Aorta (tissue), 5 donors: Measurements from ENCODE around the gene TBC1D9. TPM values are rescaled to one million over a fixed set of nuclear protein-coding genes. Genes with fewer than 3 reads are reported as not detected.

Experiments
- ATAC-seq: fragments of 200-7000 bp; cut with Tn5 transposase; one replicate; pipeline ENCODE4 v1.9.1; 2022; ENCODE audit warnings: moderate library complexity; ENCODE audit not compliant: low FRiP score
- DNase-seq, 2 donors: peaks; one replicate each; pipeline ENCODE4 v3.0.0-alpha.2; 2020
- H3K27ac ChIP-seq, 2 donors: one replicate each; pipeline ENCODE4 v1.5.1; 2013; ENCODE audit warnings: low read length in 2 of 2, mild to moderate bottlenecking in 2 of 2, moderate library complexity in 2 of 2, control low read depth in 1 of 2, inconsistent platforms in 1 of 2, low read depth in 1 of 2
- H3K27me3 ChIP-seq, 2 donors: one replicate each; pipeline ENCODE4 v1.6.1; 2013; ENCODE audit warnings: control low read depth in 1 of 2, low read length in 1 of 2, mild to moderate bottlenecking in 1 of 2, moderate library complexity in 1 of 2; ENCODE audit not compliant: insufficient read depth in 2 of 2, control insufficient read depth in 1 of 2
- H3K36me3 ChIP-seq, 2 donors: one replicate each; pipeline ENCODE4 v1.6.1; 2013; ENCODE audit warnings: control low read depth in 1 of 2, low read length in 1 of 2, mild to moderate bottlenecking in 1 of 2; ENCODE audit not compliant: insufficient read depth in 2 of 2, control insufficient read depth in 1 of 2
- H3K4me1 ChIP-seq, 2 donors: one replicate each; pipeline ENCODE4 v1.6.1; 2013; ENCODE audit warnings: low read length in 2 of 2, control low read depth in 1 of 2, mild to moderate bottlenecking in 1 of 2, moderate library complexity in 1 of 2; ENCODE audit not compliant: insufficient read depth in 2 of 2, control insufficient read depth in 1 of 2
- H3K4me3 ChIP-seq, 2 donors: one replicate each; pipeline ENCODE4 v1.5.1; 2013; ENCODE audit warnings: low read length in 2 of 2, control low read depth in 1 of 2, mild to moderate bottlenecking in 1 of 2
- H3K9me3 ChIP-seq: one replicate; pipeline ENCODE4 v1.6.1; 2013; ENCODE audit warnings: mild to moderate bottlenecking, low read length; ENCODE audit not compliant: control insufficient read depth
- WGBS, 2 donors: extraction: QIAGEN DNeasy Blood & Tissue Kit; methylation state at CpG; one replicate each; pipeline ENCODE4 v1.1.7; 2013; 5-methylcytosine and 5-hydroxymethylcytosine counted together
- intact Hi-C, 2 donors: fragments of 100-400 bp; cut with DNase I; formaldehyde crosslinking; loops; one replicate each; pipeline versions ENCODE4 v1.14.2 to v1.15.0; 2022
- polyA plus RNA-seq, 2 donors: library from polyadenylated mRNA; stranded (reverse); fragments of 200-250 nt; gene quantifications; one replicate each; pipeline ENCODE4 v1.2.3, GENCODE V29; 2013
- total RNA-seq, 2 donors: library from RNA; stranded (reverse); fragmentation: NEBNext Ultra II Directional; extraction: Animal tissue kit (Norgen Biotek cat#: 25700); gene quantifications; one replicate each; pipeline ENCODE4 v1.2.1, GENCODE V29; 2021
- donor health status: healthy with polysubstance abuse.
- donor health status: Bipolar disorder and iron deficiency.
- donor health status: DM: no; HTN: no; CAD: no.
- donor health status: DM: no; HTN: no; CAD: no.
- donor health status: DM: yes; HTN: yes; CAD: no.

Gene TBC1D9
- total and polyA plus RNA-seq, 4 donors, result 4.7 to 28.8 (median 13.5) TPM

DNA sequence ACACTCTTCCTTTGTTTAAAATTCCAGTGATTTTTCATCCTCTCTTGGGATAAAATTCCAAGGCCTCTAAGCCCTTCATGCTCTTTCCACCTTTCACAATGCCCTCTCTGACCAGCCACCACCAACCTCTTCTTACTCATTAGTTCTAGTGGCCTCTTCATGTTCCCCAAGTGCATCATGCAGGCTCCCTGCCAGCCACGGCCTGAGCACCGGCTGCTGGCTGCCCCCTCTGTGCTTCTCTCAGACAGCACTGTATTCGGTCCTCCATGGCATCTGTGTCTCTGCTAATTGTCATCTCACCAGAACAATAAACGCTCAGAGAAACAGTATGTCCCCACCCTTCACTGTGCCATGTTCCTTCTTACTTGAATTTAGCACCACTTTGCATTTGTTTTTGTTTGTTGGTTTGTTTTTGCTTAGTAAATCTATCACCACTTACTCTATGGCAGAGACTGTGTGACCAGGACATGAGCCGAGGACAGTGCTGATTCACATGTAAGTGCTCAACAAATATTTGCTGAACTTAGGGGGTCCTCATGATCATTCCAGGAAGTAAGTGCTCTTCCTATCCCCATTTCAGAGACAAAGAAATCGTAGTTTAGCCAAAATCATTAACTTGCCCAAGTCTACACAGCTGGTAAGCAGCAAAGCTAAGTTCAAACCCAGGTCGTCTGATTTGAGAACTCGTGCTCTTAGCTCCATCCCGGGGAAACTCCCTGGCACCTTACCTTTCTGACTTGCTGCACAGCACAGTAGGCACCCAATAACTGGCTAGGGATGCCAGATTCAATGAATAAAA, 110.4 kb downstream of the TBC1D9 start:
- Histone ChIP-seq H3K27ac (no peak overlapping the region), H3K9me3 (no peaks in the 10 kb centered on the region), H3K4me1 (no peaks in the 10 kb centered on the region), H3K4me3 (no peak overlapping the region), H3K27me3 (no peaks in the 10 kb centered on the region), H3K36me3 (no peaks in the 10 kb centered on the region)
- intact Hi-C loops, result loop anchor here in 1 of 2 donors (10.0 kb wide), 1 partner anchor 199 kb away; no protein-coding TSS in a partner anchor
- ATAC-seq, result no peak
- DNase-seq, result no peak
- WGBS, 2 donors, result 67 to 73% methylated on average over 9 of the region's 9 CpGs

DNA sequence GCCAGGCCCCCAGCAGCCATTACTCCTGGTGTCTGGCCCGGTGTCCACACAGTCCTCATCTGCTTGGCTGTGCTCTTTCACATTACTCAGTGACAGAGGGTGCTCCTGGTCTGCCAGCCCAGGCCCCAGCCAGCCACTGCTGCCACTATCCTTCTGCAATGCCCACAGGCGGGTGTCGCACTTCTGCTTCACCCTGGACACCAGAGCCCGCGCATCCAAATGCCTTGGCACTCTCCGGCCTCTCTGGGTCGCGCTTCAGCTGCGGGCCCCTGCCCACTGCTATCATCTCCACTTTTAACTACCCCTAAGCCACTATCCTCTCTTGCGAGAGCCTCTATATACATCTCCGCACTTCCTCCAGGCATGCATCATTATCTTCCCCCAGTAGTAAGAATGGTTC, 111.0 kb downstream of the TBC1D9 start:
- Histone ChIP-seq H3K36me3 (no peaks in the 10 kb centered on the region), H3K27me3 (no peaks in the 10 kb centered on the region), H3K9me3 (no peaks in the 10 kb centered on the region), H3K27ac (no peak overlapping the region), H3K4me1 (no peaks in the 10 kb centered on the region), H3K4me3 (no peak overlapping the region)
- peak; percentile 11 for ATAC-seq
- intact Hi-C loops, result loop anchor here in 1 of 2 donors (10.0 kb wide), 1 partner anchor 200 kb away; no protein-coding TSS in a partner anchor
- DNase-seq, result no peak
- 96 to 99% methylated on average over 11 of the region's 11 CpGs for WGBS, 2 donors

DNA sequence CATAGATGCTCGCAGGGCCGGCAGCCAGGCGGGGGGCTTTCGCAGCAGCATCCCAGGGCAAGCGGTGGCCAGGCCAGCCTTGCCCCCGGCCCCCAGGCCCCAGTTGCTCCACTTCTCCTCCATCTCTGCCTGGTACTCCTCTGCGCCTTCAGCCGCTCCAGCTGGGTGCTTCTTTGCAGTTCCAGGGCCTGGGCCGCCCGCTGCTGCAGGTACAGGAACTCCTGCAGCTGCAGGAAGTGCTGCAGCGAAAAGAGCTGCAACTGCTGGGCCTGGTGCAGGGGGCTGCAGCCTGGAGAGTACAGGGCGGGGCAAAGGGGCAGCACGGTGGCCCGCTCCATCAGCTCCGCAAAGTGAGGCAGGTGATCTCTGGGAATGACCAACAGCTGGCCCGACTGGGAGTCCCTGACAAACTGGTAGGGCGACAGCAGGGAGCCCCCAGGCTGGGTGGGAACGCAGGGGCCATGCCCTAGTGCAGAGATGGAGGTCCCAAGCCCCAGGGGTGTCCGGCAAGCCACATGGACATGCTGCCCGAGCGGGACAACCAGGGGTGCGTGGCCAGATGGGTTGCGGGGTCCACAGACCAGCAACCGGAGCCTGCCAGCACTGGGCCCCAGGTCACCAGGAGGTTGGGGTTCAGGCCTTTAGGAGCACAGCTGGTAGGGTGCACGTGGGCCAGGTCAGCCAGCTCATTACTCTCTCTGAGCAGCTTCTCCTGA, 111.6 kb downstream of the TBC1D9 start:
- H3K4me3 ChIP-seq, result no peak overlapping the region
- no peaks in the 10 kb centered on the region for H3K9me3 ChIP-seq
- no peak overlapping the region for H3K27ac ChIP-seq
- 95 to 96% methylated on average over 25 of the region's 25 CpGs for WGBS, 2 donors
- no peak for DNase-seq
- no peak for ATAC-seq
- H3K36me3 ChIP-seq, result no peaks in the 10 kb centered on the region
- H3K27me3 ChIP-seq, result no peaks in the 10 kb centered on the region
- H3K4me1 ChIP-seq, result no peaks in the 10 kb centered on the region
- intact Hi-C loops, result loop anchor here in 1 of 2 donors (10.0 kb wide), 1 partner anchor 200 kb away; no protein-coding TSS in a partner anchor

DNA sequence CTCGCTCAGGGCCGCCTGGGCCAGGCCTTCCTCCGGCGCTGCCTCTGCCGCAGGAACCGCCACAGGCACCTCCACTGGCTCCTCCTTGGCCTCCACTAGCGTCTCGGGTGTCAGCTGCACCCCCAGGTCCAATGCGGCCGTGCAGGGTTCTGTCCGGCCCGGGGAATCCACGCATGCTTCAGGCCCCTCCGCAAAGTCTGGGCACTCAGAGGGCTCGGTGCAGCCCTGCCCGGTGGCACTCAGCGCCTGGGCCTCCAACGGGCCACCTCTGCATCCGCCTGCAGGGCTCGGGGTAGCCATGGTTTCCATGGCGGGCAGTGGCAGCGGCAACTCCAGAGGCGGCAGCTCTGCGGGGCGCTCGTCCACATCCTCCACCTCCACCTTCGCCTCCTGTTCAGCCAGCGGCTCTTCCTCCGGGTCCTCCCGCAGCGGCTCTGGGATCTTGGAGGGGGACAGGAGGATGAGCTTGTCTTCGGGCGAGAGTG, 112.6 kb downstream of the TBC1D9 start:
- Histone ChIP-seq H3K4me3 (no peak overlapping the region), H3K27ac (no peak overlapping the region), H3K36me3 (no peaks in the 10 kb centered on the region), H3K9me3 (no peaks in the 10 kb centered on the region), H3K4me1 (no peaks in the 10 kb centered on the region), H3K27me3 (no peaks in the 10 kb centered on the region)
- WGBS, 2 donors, result 97% methylated on average over 33 of the region's 33 CpGs
- ATAC-seq (peak; percentile 28), DNase-seq (no peak)
- intact Hi-C loops, result loop anchor here in 1 of 2 donors (10.0 kb wide), 1 partner anchor 201 kb away; no protein-coding TSS in a partner anchor

DNA sequence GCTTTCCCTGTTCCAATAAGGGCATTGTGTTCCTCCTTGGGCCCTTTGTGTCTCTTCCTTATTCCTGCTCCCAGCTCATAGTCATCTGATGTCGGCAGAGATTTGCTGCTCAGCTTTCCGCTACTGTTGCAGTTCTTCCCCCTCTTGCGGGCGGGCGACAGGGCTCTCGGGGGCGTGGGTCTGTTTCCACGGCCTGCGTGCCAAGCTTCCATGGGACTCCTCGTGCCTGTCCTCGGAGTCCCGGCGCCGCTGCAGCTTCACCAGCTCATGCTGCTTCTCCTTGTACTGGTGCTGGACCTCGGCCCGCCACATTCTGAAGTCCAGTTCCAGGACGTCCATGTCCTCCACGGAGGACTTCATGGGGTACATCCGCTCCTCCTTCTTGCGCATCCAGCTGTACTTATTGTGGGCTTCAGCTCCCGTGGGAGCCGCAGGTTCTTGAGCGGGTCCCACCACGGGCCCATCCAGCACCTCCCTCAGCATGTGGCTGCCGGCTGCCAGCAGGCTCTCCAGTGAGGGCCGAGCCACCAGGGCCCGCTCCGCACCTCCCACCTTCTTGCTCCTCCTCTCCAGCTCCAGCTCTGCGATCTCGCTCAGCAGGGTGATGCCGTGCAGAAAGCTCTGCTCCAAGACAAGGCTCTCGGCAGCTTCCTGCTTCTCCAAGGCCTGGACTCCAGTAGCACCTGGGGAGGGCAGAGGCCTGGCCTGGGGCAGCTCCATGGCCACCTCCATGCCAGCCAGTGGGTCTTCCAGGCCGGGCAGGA, 113.3 kb downstream of the TBC1D9 start:
- 95 to 96% methylated on average over 33 of the region's 33 CpGs for WGBS, 2 donors
- intact Hi-C loops, result loop anchor here in 1 of 2 donors (10.0 kb wide), 1 partner anchor 202 kb away; no protein-coding TSS in a partner anchor
- Histone ChIP-seq H3K27me3 (no peaks in the 10 kb centered on the region), H3K36me3 (no peaks in the 10 kb centered on the region), H3K4me1 (no peaks in the 10 kb centered on the region), H3K9me3 (no peaks in the 10 kb centered on the region), H3K4me3 (no peak overlapping the region), H3K27ac (no peak overlapping the region)
- DNase-seq, result no peak
- ATAC-seq, result peak; percentile 2

DNA sequence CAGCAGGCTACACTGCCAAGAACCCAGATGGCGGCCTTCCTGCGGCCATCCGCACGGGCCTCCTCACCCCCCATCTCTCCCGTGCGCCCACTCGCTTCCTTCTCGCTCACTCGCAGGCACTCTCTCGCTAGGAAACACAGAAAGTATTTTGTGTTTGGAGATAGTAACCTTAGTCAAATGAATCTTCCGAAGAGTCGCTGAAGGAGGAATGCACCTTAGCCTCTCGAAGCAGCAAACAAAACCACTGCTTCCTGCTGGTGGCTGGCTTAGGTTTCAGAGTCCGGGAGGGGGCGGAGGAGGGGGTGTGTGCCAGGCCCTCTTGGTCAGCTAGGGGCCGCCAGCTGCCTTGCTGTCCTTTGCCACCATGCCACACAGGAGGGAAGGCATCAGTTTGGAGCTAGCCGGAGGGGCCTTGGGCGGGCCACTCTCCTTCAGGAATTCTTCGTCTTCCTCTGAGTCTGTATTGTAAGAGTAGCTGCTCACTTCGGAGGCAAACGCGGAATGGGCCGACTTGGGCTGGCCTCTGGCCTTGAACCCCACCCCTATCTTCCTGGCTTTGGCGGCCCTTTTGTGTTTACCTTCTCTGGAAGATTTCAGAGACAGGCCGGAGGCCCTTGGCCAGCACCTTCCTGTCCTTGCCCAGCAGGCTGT, 114.3 kb downstream of the TBC1D9 start:
- ATAC-seq, result peak; percentile 34
- 54 to 66% methylated on average over 25 of the region's 25 CpGs for WGBS, 2 donors
- Histone ChIP-seq H3K4me1 (no peaks in the 10 kb centered on the region), H3K36me3 (no peaks in the 10 kb centered on the region), H3K27me3 (no peaks in the 10 kb centered on the region), H3K27ac (no peak overlapping the region), H3K9me3 (no peaks in the 10 kb centered on the region), H3K4me3 (peak overlapping the region; percentile 16 to 32)
- intact Hi-C loops, result loop anchor here in 1 of 2 donors (10.0 kb wide), 1 partner anchor 203 kb away; no protein-coding TSS in a partner anchor
- DNase-seq, result no peak

DNA sequence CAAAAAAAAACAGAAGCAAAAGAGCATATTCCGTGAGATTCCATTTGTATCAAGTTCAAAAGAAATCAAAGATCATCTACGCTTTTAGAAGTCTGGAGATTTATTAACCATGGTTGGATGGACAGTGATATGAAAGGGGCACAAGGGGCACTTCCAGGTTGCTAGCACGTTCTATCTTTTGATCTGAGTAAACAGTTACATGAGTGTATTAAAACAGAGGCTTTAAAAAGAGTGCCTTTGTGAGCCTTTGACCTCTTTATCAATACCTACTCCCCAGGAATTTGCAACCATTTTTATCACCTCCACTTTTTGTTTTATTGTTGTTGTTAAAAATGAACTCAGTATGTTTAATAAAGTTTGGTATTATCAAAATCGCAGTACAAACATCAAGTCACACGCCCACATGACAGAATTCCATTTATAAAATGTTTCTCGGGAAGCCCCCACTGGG, 115.1 kb downstream of the TBC1D9 start:
- ATAC-seq, result no peak
- Histone ChIP-seq H3K9me3 (no peaks in the 10 kb centered on the region), H3K27me3 (no peaks in the 10 kb centered on the region), H3K4me3 (peak overlapping the region; percentile 16 to 32), H3K4me1 (no peaks in the 10 kb centered on the region), H3K36me3 (no peaks in the 10 kb centered on the region), H3K27ac (no peak overlapping the region)
- intact Hi-C loops, result loop anchor here in 1 of 2 donors (10.0 kb wide), 1 partner anchor 204 kb away; no protein-coding TSS in a partner anchor
- no peak for DNase-seq
- WGBS, 2 donors, result 58 to 62% methylated on average over 6 of the region's 6 CpGs
